DOHH2 (cell line): Measurements from ENCODE around the gene MED13L.

Experiments used
- H3F3A ChIP-seq: fragments of 200-600 bp; sonication (generic), shearing (Covaris generic); 2 replicates; pipeline ENCODE4 v1.6.0; 2016; ENCODE audit warnings: antibody characterized with exemption, mild to moderate bottlenecking; ENCODE audit not compliant: control insufficient read depth, insufficient read depth
- H3K27ac ChIP-seq: fragments of 200-600 bp; sonication (generic); 2 replicates; pipeline ENCODE4 v1.5.1; 2014; ENCODE audit warnings: low read depth, mild to moderate bottlenecking, low read length, moderate library complexity
- H3K27me3 ChIP-seq: fragments of 200-600 bp; sonication (generic); 2 replicates; pipeline ENCODE4 v1.6.1; 2014; ENCODE audit warnings: mild to moderate bottlenecking, low read length, mixed read lengths; ENCODE audit not compliant: control insufficient read depth
- H3K36me3 ChIP-seq: fragments of 200-600 bp; sonication (generic); 2 replicates; pipeline ENCODE4 v1.6.1; 2014; ENCODE audit warnings: mild to moderate bottlenecking, low read length, moderate library complexity, mixed read lengths; ENCODE audit not compliant: control insufficient read depth
- H3K4me1 ChIP-seq: fragments of 200-600 bp; sonication (generic); 2 replicates; pipeline ENCODE4 v1.6.1; 2014; ENCODE audit warnings: mild to moderate bottlenecking, low read length, mixed read lengths; ENCODE audit not compliant: control insufficient read depth
- H3K4me2 ChIP-seq: fragments of 200-600 bp; sonication (generic); 2 replicates; pipeline ENCODE4 v1.6.0; 2014; ENCODE audit warnings: mild to moderate bottlenecking, low read length, moderate library complexity
- H3K4me3 ChIP-seq: fragments of 200-600 bp; sonication (generic); 2 replicates; pipeline ENCODE4 v1.5.1; 2014; ENCODE audit warnings: mild to moderate bottlenecking, low read length, mixed read lengths
- H3K79me2 ChIP-seq: fragments of 200-600 bp; sonication (generic); 2 replicates; pipeline ENCODE4 v1.6.1; 2014; ENCODE audit warnings: mild to moderate bottlenecking, low read length, mixed read lengths; ENCODE audit not compliant: control insufficient read depth
- H3K9me2 ChIP-seq: fragments of 200-600 bp; sonication (generic); replicated peaks from 2 replicates; pipeline ENCODE4 v1.6.1; 2014; ENCODE audit warnings: mild to moderate bottlenecking, low read length, mixed read lengths; ENCODE audit not compliant: control insufficient read depth
- H3K9me3 ChIP-seq: fragments of 200-600 bp; sonication (generic); 2 replicates; pipeline ENCODE4 v1.6.1; 2014; ENCODE audit warnings: antibody characterized with exemption, low read length, mixed read lengths; ENCODE audit not compliant: control insufficient read depth, insufficient read depth
- H4K20me1 ChIP-seq: fragments of 200-600 bp; sonication (generic); 2 replicates; pipeline ENCODE4 v1.6.0; 2014; ENCODE audit warnings: low read depth, mild to moderate bottlenecking, antibody characterized with exemption, low read length, moderate library complexity; ENCODE audit not compliant: control insufficient read depth, insufficient read depth
- CTCF ChIP-seq: fragments of 200-600 bp; sonication (generic); IDR thresholded peaks from one replicate; pipeline ENCODE4 v1.5.1; 2014; ENCODE audit warnings: antibody characterized with exemption, mild to moderate bottlenecking, low read depth, low read length; ENCODE audit not compliant: poor library complexity, severe bottlenecking
- EZH2phosphoT487 ChIP-seq: fragments of 200-600 bp; sonication (generic); IDR thresholded peaks from 2 replicates; pipeline ENCODE4 v1.6.1; 2017; ENCODE audit warnings: borderline replicate concordance, mild to moderate bottlenecking, antibody characterized with exemption, low read length, moderate library complexity, mixed read lengths

The MED13L gene

GRCh38 chr12:116153983-116154382 lies 123.5 kb downstream of the MED13L start:
- Histone ChIP-seq H3K36me3 (no peaks in the 10 kb centered on the region), H3K9me3 (no peaks in the 10 kb centered on the region), H3K27ac (no peak overlapping the region), H3F3A (no peaks in the 10 kb centered on the region), H3K27me3 (no peaks in the 10 kb centered on the region), H3K9me2 (no peaks in the 10 kb centered on the region), H3K4me1 (peaks cover 4% of the 10 kb centered on the region), H3K4me2 (no peak overlapping the region), H3K4me3 (no peak overlapping the region), H4K20me1 (no peaks in the 10 kb centered on the region; the same call in 1 of the 2 replicates), H3K79me2 (peaks cover 32% of the 10 kb centered on the region)
- TF ChIP-seq CTCF = no peak
- no peak for TF ChIP-seq EZH2phosphoT487

GRCh38 chr12:116153113-116153512 lies 124.4 kb downstream of the MED13L start:
- Histone ChIP-seq H3K9me3 (no peaks in the 10 kb centered on the region), H3K36me3 (no peaks in the 10 kb centered on the region), H3F3A (no peaks in the 10 kb centered on the region), H3K79me2 (peaks cover 35% of the 10 kb centered on the region), H3K4me3 (no peak overlapping the region), H3K27ac (no peak overlapping the region), H3K4me2 (no peak overlapping the region), H4K20me1 (no peaks in the 10 kb centered on the region; the same call in 1 of the 2 replicates), H3K27me3 (no peaks in the 10 kb centered on the region), H3K9me2 (no peaks in the 10 kb centered on the region), H3K4me1 (peaks cover 9% of the 10 kb centered on the region)
- TF ChIP-seq CTCF = no peak
- TF ChIP-seq EZH2phosphoT487 = no peak

GRCh38 chr12:116152268-116152667 lies 125.2 kb downstream of the MED13L start:
- Histone ChIP-seq H3K9me2 (no peaks in the 10 kb centered on the region), H3K79me2 (peaks cover 30% of the 10 kb centered on the region), H3K4me3 (no peak overlapping the region), H3F3A (no peaks in the 10 kb centered on the region), H4K20me1 (no peaks in the 10 kb centered on the region; the same call in 1 of the 2 replicates), H3K27ac (no peak overlapping the region), H3K36me3 (no peaks in the 10 kb centered on the region), H3K27me3 (no peaks in the 10 kb centered on the region), H3K4me2 (no peak overlapping the region), H3K4me1 (peaks cover 9% of the 10 kb centered on the region), H3K9me3 (no peaks in the 10 kb centered on the region)
- no peak for TF ChIP-seq CTCF
- TF ChIP-seq EZH2phosphoT487 = no peak

- no peaks in the 10 kb centered on the region; the same call in 1 of the 2 replicates for H4K20me1 ChIP-seq
- H3K79me2 ChIP-seq = peaks cover 25% of the 10 kb centered on the region
- H3K4me1 ChIP-seq = peaks cover 9% of the 10 kb centered on the region
- no peaks in the 10 kb centered on the region for H3K27me3 ChIP-seq
- H3K9me3 ChIP-seq = no peaks in the 10 kb centered on the region
- H3K4me3 ChIP-seq = no peak overlapping the region
- H3K27ac ChIP-seq = no peak overlapping the region
- TF ChIP-seq EZH2phosphoT487 = no peak
- no peak for TF ChIP-seq CTCF
- H3K9me2 ChIP-seq = no peaks in the 10 kb centered on the region
- no peaks in the 10 kb centered on the region for H3F3A ChIP-seq
- H3K36me3 ChIP-seq = no peaks in the 10 kb centered on the region
- no peak overlapping the region for H3K4me2 ChIP-seq
These were observed 127.0 kb downstream of the MED13L start for GRCh38 chr12:116150452-116150851.
